GM18873 (cell line): ENCODE measurements around the gene TBX20.
"Not testable (repeated sequence)": the region's sequence is repeated elsewhere in the genome, so short reads cannot be mapped to it uniquely, and the experiment has no call there.

Experiments used
- ATAC-seq: cut with Tn5 transposase; IDR thresholded peaks from one replicate; pipeline ENCODE4 v1.9.1; 2021; ENCODE audit warnings: mild to moderate bottlenecking, moderate library complexity, moderate number of reproducible peaks; ENCODE audit not compliant: unreplicated experiment, low FRiP score

Gene TBX20

GRCh38 chr7:35256256-35257175 is 2.6 kb upstream of the TBX20 start:
- ATAC-seq, result no peak

GRCh38 chr7:35255443-35256255 is 1.7 kb upstream of the TBX20 start:
- no peak for ATAC-seq

GRCh38 chr7:35254496-35255442 is 869 bp upstream of the TBX20 start:
- no peak for ATAC-seq

- no peak for ATAC-seq
Observed at GRCh38 chr7:35253460-35253709, 515 bp downstream of the TBX20 start.

GRCh38 chr7:35252612-35253459 is 1.1 kb downstream of the TBX20 start:
- no peak for ATAC-seq

- no peak for ATAC-seq
Observed at GRCh38 chr7:35251606-35252310, 2.1 kb downstream of the TBX20 start.

GRCh38 chr7:35250941-35251340 is 3.0 kb downstream of the TBX20 start:
- no peak for ATAC-seq

GRCh38 chr7:35250452-35250851 is 3.4 kb downstream of the TBX20 start:
- ATAC-seq, result no peak

DNA sequence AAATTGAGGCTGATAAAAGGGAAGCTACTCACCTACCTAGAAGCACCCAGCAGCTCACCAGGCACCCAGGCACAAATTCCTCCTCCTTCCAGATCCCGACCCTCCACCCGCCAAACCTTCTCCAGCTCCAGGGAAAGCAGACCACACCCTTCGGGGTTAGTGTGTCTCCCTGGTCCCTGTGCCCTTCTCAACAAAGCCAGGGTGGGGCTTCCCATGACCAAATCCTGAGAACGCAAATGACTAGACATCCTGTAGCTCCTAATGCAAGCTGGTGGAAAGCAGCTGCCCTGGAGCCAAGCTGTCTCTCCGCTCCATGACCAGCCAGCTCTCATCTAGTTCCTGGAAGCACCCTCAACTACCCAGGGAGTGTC is 4.4 kb downstream of the TBX20 start:
- ATAC-seq, result no peak

DNA sequence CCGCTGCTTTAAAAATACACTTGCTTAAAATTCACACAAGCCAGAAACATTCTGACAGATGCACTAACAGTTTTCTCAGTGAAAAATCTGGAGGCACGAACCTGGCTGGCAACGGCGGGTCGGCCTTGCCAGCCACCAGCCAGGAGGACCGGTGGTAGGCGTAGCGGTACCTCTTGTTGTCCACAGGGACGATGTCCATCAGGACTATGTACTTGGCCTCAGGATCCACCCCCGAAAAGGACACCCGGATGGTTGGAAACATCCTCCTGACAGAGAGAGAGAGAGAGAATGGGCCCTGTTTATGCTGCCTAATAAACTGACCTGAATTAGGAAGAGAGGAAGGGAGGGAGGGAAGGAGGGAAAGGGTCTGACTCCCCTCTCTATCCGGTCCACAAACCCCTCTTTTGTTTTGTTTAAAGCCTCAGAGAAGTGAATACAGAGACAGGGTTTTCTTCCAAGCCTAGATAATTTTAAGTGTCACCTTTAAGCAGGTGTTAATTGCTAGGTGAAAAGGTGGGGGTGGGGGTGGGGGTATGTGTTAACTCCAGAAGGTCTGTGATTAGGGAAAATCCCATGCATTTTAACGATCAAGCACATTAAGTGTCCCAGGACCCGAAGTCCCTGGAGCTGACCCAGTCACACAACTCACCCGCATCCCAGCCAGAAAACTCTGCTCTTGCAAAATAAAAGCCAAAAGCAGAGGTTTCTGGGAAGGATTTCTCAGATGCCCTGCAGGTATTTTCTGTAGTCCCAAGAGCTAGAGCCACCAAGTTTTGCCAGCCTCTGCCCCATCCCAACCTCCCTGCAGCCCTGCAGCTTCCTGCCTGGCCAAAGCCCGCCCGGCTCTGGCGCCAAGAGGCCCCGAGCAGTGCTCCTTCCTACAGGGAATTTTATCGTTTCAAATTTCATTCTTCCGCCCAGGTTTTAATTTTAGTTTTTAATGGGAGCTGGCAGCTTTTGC is 5.0 kb downstream of the TBX20 start:
- ATAC-seq, result no peak

DNA sequence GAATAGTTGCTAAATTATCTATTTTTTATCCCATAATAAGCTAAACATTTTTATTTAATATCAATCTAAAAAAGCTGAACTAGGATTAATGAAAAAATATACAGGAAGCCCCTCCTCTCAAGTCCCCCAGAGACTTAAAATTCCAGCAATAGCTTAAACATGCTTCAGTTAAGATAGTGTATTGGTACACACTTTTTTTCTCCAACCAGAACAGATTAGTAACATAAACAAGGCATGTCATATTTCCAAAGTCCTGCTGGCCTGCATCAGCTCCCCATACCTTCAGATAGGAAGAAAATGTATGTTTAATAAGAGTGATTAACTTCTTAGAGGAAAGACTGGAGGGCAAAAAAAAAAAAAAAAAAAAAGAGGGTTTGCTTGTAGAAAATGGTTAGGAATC is 7.1 kb downstream of the TBX20 start:
- ATAC-seq, result no peak

- no peak for ATAC-seq
Observed at GRCh38 chr7:35241884-35242283, 12.0 kb downstream of the TBX20 start.

GRCh38 chr7:35241436-35241835 is 12.5 kb downstream of the TBX20 start:
- no peak for ATAC-seq

- not testable (repeated sequence) for ATAC-seq
Observed at GRCh38 chr7:35241008-35241407, 12.9 kb downstream of the TBX20 start.

- ATAC-seq, result not testable (repeated sequence)
Observed at GRCh38 chr7:35238456-35238855, 15.4 kb downstream of the TBX20 start.

GRCh38 chr7:35232994-35233393 is 20.9 kb downstream of the TBX20 start:
- no peak for ATAC-seq

- ATAC-seq, result not testable (repeated sequence)
Observed at GRCh38 chr7:35231221-35231620, 22.7 kb downstream of the TBX20 start.
